ENCODE measurements around the gene TENT4B.

GRCh38 chr16:50228364-50228868, 75.3 kb downstream of the TENT4B start:
- TF ChIP-seq CTCF (IDR thresholded peaks at IDR 0.05): no peak
- TF ChIP-seq POLR2AphosphoS5 (IDR thresholded peaks at IDR 0.05; ENCODE audit: insufficient read depth in 1 of 2, low read depth in 1 of 2): no peak
